Mammary microvascular endothelial cell (primary cell): ENCODE results near the gene TNP2. TPM values are rescaled to one million over a fixed set of nuclear protein-coding genes. Genes with fewer than 3 reads are reported as not detected.

Source experiments
- total RNA-seq: library from RNA; depleted of rRNA; stranded (reverse); fragments of >200 nt; gene quantifications from 2 replicates; pipeline ENCODE4 v1.2.3, GENCODE V29; 2015

The TNP2 gene
- not detected in 2 replicates for total RNA-seq

DNA sequence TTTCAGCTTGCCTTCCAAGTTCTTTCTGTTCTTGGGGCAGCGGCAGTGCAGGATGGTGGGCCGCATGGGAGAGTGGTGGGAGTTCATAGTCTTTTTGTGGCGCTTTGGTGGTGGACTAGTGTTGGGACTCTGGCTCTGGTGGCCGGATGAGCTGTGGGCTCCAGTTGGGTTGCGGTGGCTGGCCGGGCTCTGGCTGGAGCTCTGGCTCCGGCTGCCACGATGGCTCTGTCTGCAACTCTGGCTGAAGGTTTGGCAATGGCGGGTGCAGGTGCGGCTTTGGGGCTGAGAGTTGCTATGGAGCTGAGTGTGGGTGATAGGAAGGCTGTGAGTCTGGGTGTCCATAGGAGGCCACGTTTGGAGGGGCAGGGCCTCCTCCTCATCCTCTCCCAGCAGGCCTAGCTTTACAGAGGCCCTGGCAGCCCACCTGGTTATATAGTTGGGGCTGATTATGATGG lies at the start of gene TNP2:
TSS of gene TNP2 (minus strand) at position 405 of the 455 bp plus-strand sequence. CDS start at position 342, 63 bp downstream.

DNA sequence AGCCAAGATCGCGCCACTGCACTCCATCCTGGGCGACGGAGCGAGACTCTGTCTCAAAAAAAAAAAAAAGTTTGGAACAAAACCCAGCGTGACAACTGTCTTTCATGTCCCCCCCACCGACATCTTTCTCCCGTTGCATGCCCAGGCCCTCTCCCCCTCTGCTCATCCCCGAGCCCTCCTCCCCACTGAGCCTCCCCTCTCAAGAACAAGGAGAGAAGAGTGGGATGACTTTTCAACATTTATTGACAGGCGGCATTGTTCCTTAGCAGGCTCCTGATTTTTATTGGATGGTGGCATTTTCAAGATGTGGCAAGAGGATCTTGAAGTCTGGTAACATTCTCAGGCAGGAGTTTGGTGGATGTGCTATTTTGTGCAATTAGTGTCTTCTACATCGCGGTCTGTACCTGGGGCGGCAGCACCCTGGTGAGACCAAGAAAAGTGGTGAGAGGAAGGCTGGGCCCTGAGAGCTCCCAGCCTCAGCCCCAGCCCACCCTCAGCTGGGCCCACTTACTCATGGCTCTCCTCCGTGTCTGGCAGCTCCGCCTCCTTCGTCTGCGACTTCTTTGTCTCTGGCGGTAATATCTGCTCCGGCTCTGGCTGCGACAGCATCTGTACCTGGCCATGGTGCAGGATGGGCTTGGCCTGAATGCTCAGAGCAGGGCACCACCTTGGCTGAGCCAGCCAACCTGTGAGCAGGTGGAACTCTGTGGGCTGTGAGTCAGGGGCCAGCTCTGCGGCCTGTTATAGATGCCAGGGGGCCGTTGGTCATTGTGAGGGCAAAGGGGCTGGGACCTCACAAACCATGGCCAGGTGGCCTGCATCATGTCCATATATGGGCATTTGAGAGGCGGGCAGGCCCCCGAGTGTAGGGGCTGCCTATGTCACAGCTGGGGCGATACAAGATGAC lies 11.7 kb upstream of the TNP2 start, which contains the start of gene PRM1:
TSS of gene PRM1 (minus strand) at position 715 of the 907 bp plus-strand sequence. CDS start at position 623, 92 bp downstream.

GRCh38 chr16:11276143-11276895 lies 7.2 kb upstream of the TNP2 start, which contains the start of gene PRM2:
Gene PRM2, minus strand, starts transcription at chr16:11276480. Its CDS starts 110 bp downstream, at chr16:11276370.

DNA sequence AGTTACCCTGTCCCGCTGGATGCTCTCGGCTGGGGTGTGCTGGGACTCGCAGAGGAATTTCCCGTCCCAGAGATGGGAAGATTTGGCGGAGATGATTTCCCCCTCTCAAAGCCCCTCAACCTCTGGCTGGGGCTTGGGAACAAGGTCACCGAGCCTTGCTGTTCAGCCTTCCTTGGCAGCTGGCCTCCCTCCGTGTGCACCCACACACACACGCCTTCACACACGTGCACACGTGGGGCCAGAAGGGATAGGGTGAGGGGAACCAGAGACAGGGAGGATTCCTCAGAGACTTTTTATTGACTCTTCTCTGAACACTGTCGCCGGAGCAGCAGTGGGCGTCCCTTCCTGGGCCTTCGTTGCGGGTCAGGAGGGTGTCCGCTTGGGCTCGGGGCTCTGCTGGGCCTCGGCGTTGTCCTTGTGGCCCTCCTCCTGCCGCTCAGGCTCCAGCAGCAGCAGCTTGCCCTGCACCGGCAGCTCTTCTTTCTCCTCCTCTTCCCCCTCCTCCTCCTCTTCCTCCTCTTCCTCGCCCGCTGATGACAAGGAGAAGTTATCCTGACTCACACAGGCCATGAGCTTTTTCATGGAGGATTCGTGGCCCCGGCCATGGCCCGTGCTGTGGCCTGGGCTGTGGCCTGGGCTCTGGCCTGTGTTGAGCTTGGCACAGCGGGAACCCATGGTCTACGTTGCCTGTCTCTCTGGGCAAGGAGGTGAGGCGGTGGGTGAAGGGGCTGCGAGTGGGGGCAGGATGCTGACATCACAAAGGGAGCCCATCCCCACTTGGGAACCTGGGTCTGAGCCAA lies 4.0 kb upstream of the TNP2 start, which contains the start of gene PRM3:
TSS of gene PRM3 (minus strand) at position 709 of the 800 bp plus-strand sequence. CDS start at position 675, 34 bp downstream.

GRCh38 chr16:11255737-11256660 lies 13.1 kb downstream of the TNP2 start, which contains the start of gene SOCS1:
Gene SOCS1, minus strand, starts transcription at chr16:11256204. Its CDS starts 726 bp downstream, at chr16:11255478.

Other genes with a start within 250 kb of the TNP2 start
- 1.7 and 2.4 TPM in 2 replicates for gene SOCS1, start 13.1 kb downstream of the TNP2 start, total RNA-seq
- gene PRM3, start 4.3 kb upstream of the TNP2 start, total RNA-seq = not detected in 2 replicates
- not detected in 2 replicates for gene PRM2, start 7.2 kb upstream of the TNP2 start, total RNA-seq
- not detected in 2 replicates for gene PRM1, start 12.0 kb upstream of the TNP2 start, total RNA-seq
- gene RMI2, start 76.1 kb upstream of the TNP2 start, total RNA-seq = 13.1 and 15.9 TPM in 2 replicates